ENCODE data around the gene LAMC1. TPM values are rescaled to one million over a fixed set of nuclear protein-coding genes. Genes with fewer than 3 reads are reported as not detected.

LAMC1 gene
- total RNA-seq, 1 experiment from 2014 or later = 61.2 TPM

GRCh38 chr1:183124259-183124658 is 101.0 kb downstream of the LAMC1 start:
- Histone ChIP-seq H3K4me3 (replicated peaks in 1 of 2; ENCODE audit: low read depth in 1 of 2, low read length in 2 of 2) (no peak overlapping the region), H3K9ac (ENCODE audit: low read length) (no peak overlapping the region), H3K36me3 (ENCODE audit: control insufficient read depth in 1 of 2, insufficient read depth in 2 of 2, low read length in 2 of 2) (peaks cover 33 to 36% of the 10 kb centered on the region in 2 experiments), H3K4me2 (ENCODE audit: low read length) (no peak overlapping the region), H3K79me2 (ENCODE audit: insufficient read depth, low read length) (no peaks in the 10 kb centered on the region), H3K9me2 (ENCODE audit: insufficient read depth) (no peaks in the 10 kb centered on the region), H3K27me3 (ENCODE audit: insufficient read depth, low read length) (no peaks in the 10 kb centered on the region), H3K27ac (ENCODE audit: low read depth, low read length) (no peak overlapping the region), H3K4me1 (ENCODE audit: control insufficient read depth in 1 of 2, insufficient read depth in 2 of 2, low read length in 2 of 2) (no peaks in the 10 kb centered on the region), H4K20me1 (ENCODE audit: insufficient read depth) (no peaks in the 10 kb centered on the region), H2AFZ (ENCODE audit: low read depth, low read length, poor library complexity, severe bottlenecking) (no peak overlapping the region), H3K9me3 (ENCODE audit: control insufficient read depth in 1 of 2, insufficient read depth in 1 of 2, low read depth in 1 of 2, low read length in 2 of 2) (no peaks in the 10 kb centered on the region)
- no peak for DNase-seq (ENCODE audit: low read depth, low spot score)
- ATAC-seq = no peak
- POLR2A ChIA-PET = no interaction called here
- RAD21 ChIA-PET (ENCODE audit: low non-redundant PET in 1 of 2, low total read pairs in 2 of 2, uncharacterized antibody in 2 of 2, unreplicated experiment in 2 of 2) = no interaction called here
- no peak for TF ChIP-seq CEBPB (IDR thresholded peaks at IDR 0.05; ENCODE audit: low read depth)
- no peak for TF ChIP-seq ZNF274 (IDR thresholded peaks at IDR 0.05; ENCODE audit: low read depth, low read length)
- no peak for TF ChIP-seq POLR2A (IDR thresholded peaks at IDR 0.05; ENCODE audit: borderline replicate concordance, extremely low read depth, insufficient read depth, insufficient read length)
- no peak for TF ChIP-seq EZH2phosphoT487 (IDR thresholded peaks at IDR 0.05; ENCODE audit: borderline replicate concordance)
- no peak for TF ChIP-seq RAD21 (IDR thresholded peaks at IDR 0.05; ENCODE audit: low read depth)
- TF ChIP-seq ZFX (IDR thresholded peaks at IDR 0.05) = no peak
- TF ChIP-seq EGR1 (IDR thresholded peaks at IDR 0.05; ENCODE audit: low read depth) = no peak
- no peak for TF ChIP-seq ATF3 (IDR thresholded peaks at IDR 0.05)
- TF ChIP-seq FOSL1 (IDR thresholded peaks at IDR 0.05; ENCODE audit: low read depth) = no peak
- TF ChIP-seq REST (IDR thresholded peaks at IDR 0.05; ENCODE audit: low read depth) = no peak
- no peak for TF ChIP-seq TCF7L2 (IDR thresholded peaks at IDR 0.05; ENCODE audit: borderline replicate concordance, extremely low read depth, insufficient read depth, insufficient read length)
- no peak for TF ChIP-seq YY1 (IDR thresholded peaks at IDR 0.05; ENCODE audit: extremely low read depth, insufficient replicate concordance, low read depth, low read length)
- no peak for TF ChIP-seq CBX3 (IDR thresholded peaks at IDR 0.05; ENCODE audit: low read depth)
- no peak for TF ChIP-seq SIN3A (IDR thresholded peaks at IDR 0.05; ENCODE audit: low read depth)
- BruUV-seq (replicated peaks) = no TSS peak
- CTCF ChIA-PET = no interaction called here
- intact Hi-C loops (cut with micrococcal nuclease) = no loop called here

Data from HCT116 (cell line).